Adrenal gland (tissue), 5 donors: ENCODE measurements around the gene IFNGR1.

Experiments
- POLR2A ChIP-seq, 2 donors: fragments of 450-650 bp; IDR thresholded peaks; one replicate each; pipeline ENCODE4 v1.6.1; 2017; ENCODE audit warnings: antibody characterized with exemption in 2 of 2, mild to moderate bottlenecking in 2 of 2, moderate library complexity in 1 of 2
- TF ChIP-seq, protein P1 (sequence below), 6 experiments: fragments of 450-650 bp in 4 of 6; fragments of 200-600 bp in 2 of 6; sonication (generic) in 1 of 6; IDR thresholded peaks; 1 replicate in 5 of 6; 2 replicates in 1 of 6; pipeline versions ENCODE4 v1.5.1 to v1.8.0; 2016 to 2021; ENCODE audit warnings: antibody characterized with exemption in 6 of 6, mild to moderate bottlenecking in 2 of 6, moderate library complexity in 1 of 6
- donor health status: DM: no; HTN: no; CAD: no.

DNA sequence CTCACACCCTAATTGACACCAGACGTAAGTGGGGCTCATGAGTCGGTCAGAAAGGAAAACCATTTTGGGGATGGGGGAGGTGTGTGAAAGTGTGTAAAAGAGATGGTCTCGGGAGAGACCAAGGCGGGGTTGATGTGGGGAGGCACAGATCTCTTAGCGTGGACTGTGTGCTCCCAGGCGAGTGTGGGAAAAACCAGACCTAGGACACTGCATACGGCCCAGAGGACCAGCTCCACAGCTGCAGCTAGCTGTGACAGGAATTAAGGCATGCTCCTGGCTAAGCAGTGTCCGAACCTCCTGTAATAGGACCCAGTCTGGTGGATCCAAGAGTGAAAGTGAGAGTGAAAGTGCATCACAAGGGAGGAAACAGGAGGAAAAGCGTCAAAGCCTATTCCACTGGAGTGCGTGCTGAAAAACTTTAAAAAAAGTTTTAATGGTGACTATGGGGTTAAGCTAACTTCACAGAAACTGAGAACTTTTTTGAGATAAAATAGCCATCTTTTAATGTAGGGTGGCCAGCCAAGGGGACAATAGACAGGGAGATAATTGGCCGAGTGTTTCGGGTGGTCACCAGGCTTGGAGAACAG is 55.4 kb downstream of the IFNGR1 start:
- TF ChIP-seq, protein P1, sequence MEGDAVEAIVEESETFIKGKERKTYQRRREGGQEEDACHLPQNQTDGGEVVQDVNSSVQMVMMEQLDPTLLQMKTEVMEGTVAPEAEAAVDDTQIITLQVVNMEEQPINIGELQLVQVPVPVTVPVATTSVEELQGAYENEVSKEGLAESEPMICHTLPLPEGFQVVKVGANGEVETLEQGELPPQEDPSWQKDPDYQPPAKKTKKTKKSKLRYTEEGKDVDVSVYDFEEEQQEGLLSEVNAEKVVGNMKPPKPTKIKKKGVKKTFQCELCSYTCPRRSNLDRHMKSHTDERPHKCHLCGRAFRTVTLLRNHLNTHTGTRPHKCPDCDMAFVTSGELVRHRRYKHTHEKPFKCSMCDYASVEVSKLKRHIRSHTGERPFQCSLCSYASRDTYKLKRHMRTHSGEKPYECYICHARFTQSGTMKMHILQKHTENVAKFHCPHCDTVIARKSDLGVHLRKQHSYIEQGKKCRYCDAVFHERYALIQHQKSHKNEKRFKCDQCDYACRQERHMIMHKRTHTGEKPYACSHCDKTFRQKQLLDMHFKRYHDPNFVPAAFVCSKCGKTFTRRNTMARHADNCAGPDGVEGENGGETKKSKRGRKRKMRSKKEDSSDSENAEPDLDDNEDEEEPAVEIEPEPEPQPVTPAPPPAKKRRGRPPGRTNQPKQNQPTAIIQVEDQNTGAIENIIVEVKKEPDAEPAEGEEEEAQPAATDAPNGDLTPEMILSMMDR (IDR thresholded peaks at IDR 0.05), result no peak
- TF ChIP-seq POLR2A (IDR thresholded peaks at IDR 0.05), result no peak
